HG02642 (cell line): Measurements from ENCODE around the gene CTXND1.
"Not testable (repeated sequence)": the region's sequence is repeated elsewhere in the genome, so short reads cannot be mapped to it uniquely, and the experiment has no call there.

ENCODE experiments used
- ATAC-seq: cut with Tn5 transposase; IDR thresholded peaks from one replicate; pipeline ENCODE4 v1.9.1; 2021; ENCODE audit warnings: mild to moderate bottlenecking; ENCODE audit not compliant: unreplicated experiment, poor library complexity

The CTXND1 gene

GRCh38 chr15:80163217-80163616 lies 88.8 kb downstream of the CTXND1 start:
- ATAC-seq, result no peak

- ATAC-seq, result no peak
Observed at GRCh38 chr15:80162059-80162554, 89.9 kb downstream of the CTXND1 start.

GRCh38 chr15:80161468-80162016 lies 90.5 kb downstream of the CTXND1 start:
- ATAC-seq, result no peak

GRCh38 chr15:80160570-80161156 lies 91.3 kb downstream of the CTXND1 start:
- ATAC-seq, result peak; percentile 76

- ATAC-seq, result peak; percentile 43
Observed at GRCh38 chr15:80159811-80160569, 92.0 kb downstream of the CTXND1 start.

- ATAC-seq, result no peak
Observed at GRCh38 chr15:80159301-80159700, 92.7 kb downstream of the CTXND1 start.

GRCh38 chr15:80157215-80157614 lies 94.8 kb downstream of the CTXND1 start:
- ATAC-seq, result no peak

GRCh38 chr15:80156176-80156720 lies 95.8 kb downstream of the CTXND1 start:
- no peak for ATAC-seq

- ATAC-seq, result not testable (repeated sequence)
Observed at GRCh38 chr15:80155378-80156175, 96.4 kb downstream of the CTXND1 start.

- no peak for ATAC-seq
Observed at GRCh38 chr15:80155001-80155377, 97.0 kb downstream of the CTXND1 start.

GRCh38 chr15:80154336-80154735 lies 97.7 kb downstream of the CTXND1 start:
- ATAC-seq, result no peak

GRCh38 chr15:80153900-80154299 lies 98.1 kb downstream of the CTXND1 start:
- ATAC-seq, result no peak

GRCh38 chr15:80152896-80153876 lies 98.8 kb downstream of the CTXND1 start, which contains the start of gene FAH:
FAH (plus strand) TSS chr15:80152999; CDS start chr15:80153055, 56 bp downstream.
- peak; percentile 57 for ATAC-seq

GRCh38 chr15:80152180-80152895 lies 99.7 kb downstream of the CTXND1 start:
- ATAC-seq, result peak; percentile 67

GRCh38 chr15:80151576-80151975 lies 100.4 kb downstream of the CTXND1 start:
- ATAC-seq, result no peak

GRCh38 chr15:80151148-80151547 lies 100.9 kb downstream of the CTXND1 start:
- ATAC-seq, result no peak
